ENCODE results near the gene RPL18. TPM values are rescaled to one million over a fixed set of nuclear protein-coding genes. Genes with fewer than 3 reads are reported as not detected.

Gene RPL18
- total RNA-seq, 1 donor from 2014 or later: 530 TPM

- H3K9me3 ChIP-seq (replicated peaks): no peaks in the 10 kb centered on the region
- H3K27me3 ChIP-seq (ENCODE audit: low read depth): no peaks in the 10 kb centered on the region
- H3K4me1 ChIP-seq: peaks cover 54% of the 10 kb centered on the region
- peak overlapping the region; percentile 81 for H3K4me3 ChIP-seq
- peaks cover 7% of the 10 kb centered on the region for H3K36me3 ChIP-seq
- peak overlapping the region; percentile 98 for H3K27ac ChIP-seq (replicated peaks)
- TF ChIP-seq, protein P1, sequence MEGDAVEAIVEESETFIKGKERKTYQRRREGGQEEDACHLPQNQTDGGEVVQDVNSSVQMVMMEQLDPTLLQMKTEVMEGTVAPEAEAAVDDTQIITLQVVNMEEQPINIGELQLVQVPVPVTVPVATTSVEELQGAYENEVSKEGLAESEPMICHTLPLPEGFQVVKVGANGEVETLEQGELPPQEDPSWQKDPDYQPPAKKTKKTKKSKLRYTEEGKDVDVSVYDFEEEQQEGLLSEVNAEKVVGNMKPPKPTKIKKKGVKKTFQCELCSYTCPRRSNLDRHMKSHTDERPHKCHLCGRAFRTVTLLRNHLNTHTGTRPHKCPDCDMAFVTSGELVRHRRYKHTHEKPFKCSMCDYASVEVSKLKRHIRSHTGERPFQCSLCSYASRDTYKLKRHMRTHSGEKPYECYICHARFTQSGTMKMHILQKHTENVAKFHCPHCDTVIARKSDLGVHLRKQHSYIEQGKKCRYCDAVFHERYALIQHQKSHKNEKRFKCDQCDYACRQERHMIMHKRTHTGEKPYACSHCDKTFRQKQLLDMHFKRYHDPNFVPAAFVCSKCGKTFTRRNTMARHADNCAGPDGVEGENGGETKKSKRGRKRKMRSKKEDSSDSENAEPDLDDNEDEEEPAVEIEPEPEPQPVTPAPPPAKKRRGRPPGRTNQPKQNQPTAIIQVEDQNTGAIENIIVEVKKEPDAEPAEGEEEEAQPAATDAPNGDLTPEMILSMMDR (IDR thresholded peaks at IDR 0.05; ENCODE audit: borderline replicate concordance): no peak
- peak; percentile 100 for DNase-seq
- intact Hi-C loops (cut with micrococcal nuclease): no loop called here
Measured at GRCh38 chr19:48637449-48637947, 18.5 kb upstream of the RPL18 start.

DNA sequence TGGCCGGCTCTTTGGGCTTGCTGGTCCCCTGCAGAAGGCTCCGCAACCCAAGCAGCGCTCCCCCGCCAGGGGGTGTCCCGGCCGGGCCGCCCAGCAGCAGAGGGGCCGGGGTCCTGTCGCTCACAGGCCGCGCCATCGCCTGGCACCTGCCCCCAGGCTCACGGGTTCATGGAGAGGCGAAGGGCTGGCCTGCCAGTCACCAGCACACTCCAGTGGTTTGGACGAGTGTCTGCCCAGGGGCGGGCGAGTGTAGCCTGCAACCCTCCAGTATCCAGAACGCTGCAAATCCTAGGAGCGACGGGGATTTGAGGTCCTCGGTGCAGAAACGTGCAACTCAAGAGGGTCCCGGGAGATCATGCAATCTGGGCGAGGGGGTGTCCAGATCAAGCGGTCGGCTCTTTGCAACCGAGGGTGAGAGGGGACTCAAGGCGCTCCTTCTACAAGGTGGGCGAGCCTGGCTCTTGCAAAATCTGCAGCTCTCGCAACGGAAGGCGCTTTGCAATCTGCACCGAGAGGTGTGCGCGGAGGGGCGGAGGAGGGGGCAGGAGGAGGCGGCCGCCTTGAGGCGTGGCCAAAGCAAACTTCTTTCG, 18.0 kb upstream of the RPL18 start, which contains the start of gene DBP:
DBP (minus strand) TSS at position 521 of the 590 bp plus-strand sequence; CDS start at position 136, 385 bp downstream.
- Histone ChIP-seq H3K27me3 (ENCODE audit: low read depth) (no peaks in the 10 kb centered on the region), H3K4me3 (peak within 1 kb of the TSS; percentile 81), H3K27ac (replicated peaks) (peak within 1 kb of the TSS; percentile 98), H3K4me1 (peaks cover 60% of the 10 kb centered on the region), H3K36me3 (peaks cover 7% of the 10 kb centered on the region), H3K9me3 (replicated peaks) (no peaks in the 10 kb centered on the region)
- intact Hi-C loops (cut with micrococcal nuclease): no loop called here
- DNase-seq: peak; percentile 62
- TF ChIP-seq, protein P1 (IDR thresholded peaks at IDR 0.05; ENCODE audit: borderline replicate concordance): peak; percentile 32

GRCh38 chr19:48635966-48636858, 17.2 kb upstream of the RPL18 start:
- H3K27me3 ChIP-seq (ENCODE audit: low read depth): no peaks in the 10 kb centered on the region
- intact Hi-C loops (cut with micrococcal nuclease): no loop called here

DNA sequence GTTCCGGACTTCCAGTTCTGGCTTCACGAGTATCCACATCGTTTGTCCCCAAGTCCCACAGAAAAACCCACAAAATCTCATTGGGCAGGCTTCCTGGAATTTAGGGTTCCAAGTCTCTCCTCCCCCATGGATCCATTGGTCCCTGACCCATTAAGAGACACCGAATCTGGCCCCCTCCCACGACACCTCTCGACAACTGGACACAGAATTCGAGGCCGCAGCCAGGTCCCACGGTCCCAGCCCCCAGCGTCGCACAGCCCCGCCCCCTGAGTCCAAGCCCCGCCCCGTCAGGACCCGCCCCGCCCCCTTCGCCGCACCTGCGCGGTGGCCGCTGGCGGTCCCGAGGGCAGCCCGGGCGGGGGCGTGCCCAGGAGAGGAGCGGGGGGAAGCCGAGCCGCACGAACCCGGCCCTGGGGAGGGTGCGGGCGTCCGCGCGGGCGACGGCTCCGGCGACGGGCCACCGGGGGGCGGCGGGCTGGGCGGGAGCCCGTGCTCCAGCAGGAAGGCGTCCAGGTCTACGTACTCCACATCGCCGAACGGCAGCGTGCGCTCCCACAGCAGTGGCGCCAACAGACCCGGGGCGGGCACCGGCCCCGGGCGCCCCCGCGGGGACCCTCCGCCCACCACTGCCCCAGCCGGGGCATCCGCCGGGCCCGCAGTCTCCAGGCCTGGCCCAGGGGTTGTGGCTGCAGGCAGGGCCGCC, 16.4 kb upstream of the RPL18 start:
- TF ChIP-seq, protein P1 (IDR thresholded peaks at IDR 0.05; ENCODE audit: borderline replicate concordance): no peak
- intact Hi-C loops (cut with micrococcal nuclease): no loop called here
- Histone ChIP-seq H3K27ac (replicated peaks) (peak overlapping the region; percentile 98), H3K4me1 (peaks cover 75% of the 10 kb centered on the region), H3K36me3 (peaks cover 12% of the 10 kb centered on the region), H3K4me3 (peak overlapping the region; percentile 81), H3K27me3 (ENCODE audit: low read depth) (no peaks in the 10 kb centered on the region), H3K9me3 (replicated peaks) (no peaks in the 10 kb centered on the region)
- peak; percentile 77 for DNase-seq

More at GRCh38 chr19:48635966-48636858, 17.2 kb upstream of the RPL18 start:
- Histone ChIP-seq H3K36me3 (peaks cover 12% of the 10 kb centered on the region), H3K4me3 (peak overlapping the region; percentile 81), H3K9me3 (replicated peaks) (no peaks in the 10 kb centered on the region), H3K27ac (replicated peaks) (peak overlapping the region; percentile 98), H3K4me1 (peaks cover 67% of the 10 kb centered on the region)
- no peak for DNase-seq
- TF ChIP-seq, protein P1 (IDR thresholded peaks at IDR 0.05; ENCODE audit: borderline replicate concordance): no peak

All from left ventricle myocardium inferior (tissue), 1 donor.